ENCODE data around the gene NALCN.

DNA sequence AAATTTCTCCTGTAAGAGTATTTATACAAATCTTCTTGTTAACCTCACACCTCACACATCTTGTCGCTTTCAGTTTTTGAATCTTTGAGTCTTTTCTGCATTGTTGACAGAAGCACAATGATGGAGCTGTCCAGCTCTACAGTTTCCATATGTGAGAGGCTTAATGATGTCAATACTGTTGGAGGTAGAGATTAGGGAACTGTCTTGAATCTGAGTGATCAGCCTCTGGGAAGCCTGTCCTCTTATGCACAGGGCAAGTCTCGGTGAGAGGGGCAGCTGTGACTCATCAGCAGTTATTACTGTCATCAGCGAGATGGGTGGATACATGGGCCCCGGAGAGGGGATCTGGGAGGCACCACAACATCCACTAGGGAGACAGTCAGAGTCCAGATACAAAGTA lies 31.5 kb upstream of the NALCN start:
- TF ChIP-seq, protein P1, sequence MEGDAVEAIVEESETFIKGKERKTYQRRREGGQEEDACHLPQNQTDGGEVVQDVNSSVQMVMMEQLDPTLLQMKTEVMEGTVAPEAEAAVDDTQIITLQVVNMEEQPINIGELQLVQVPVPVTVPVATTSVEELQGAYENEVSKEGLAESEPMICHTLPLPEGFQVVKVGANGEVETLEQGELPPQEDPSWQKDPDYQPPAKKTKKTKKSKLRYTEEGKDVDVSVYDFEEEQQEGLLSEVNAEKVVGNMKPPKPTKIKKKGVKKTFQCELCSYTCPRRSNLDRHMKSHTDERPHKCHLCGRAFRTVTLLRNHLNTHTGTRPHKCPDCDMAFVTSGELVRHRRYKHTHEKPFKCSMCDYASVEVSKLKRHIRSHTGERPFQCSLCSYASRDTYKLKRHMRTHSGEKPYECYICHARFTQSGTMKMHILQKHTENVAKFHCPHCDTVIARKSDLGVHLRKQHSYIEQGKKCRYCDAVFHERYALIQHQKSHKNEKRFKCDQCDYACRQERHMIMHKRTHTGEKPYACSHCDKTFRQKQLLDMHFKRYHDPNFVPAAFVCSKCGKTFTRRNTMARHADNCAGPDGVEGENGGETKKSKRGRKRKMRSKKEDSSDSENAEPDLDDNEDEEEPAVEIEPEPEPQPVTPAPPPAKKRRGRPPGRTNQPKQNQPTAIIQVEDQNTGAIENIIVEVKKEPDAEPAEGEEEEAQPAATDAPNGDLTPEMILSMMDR (IDR thresholded peaks at IDR 0.05; ENCODE audit: low read depth, low read length, missing input control), result no peak
- TF ChIP-seq SP1 (IDR thresholded peaks at IDR 0.05) (no peak), RAD21 (IDR thresholded peaks at IDR 0.05) (no peak)

Measured in liver (tissue), 3 donors.